HFFc6 (cell line): Measurements from ENCODE around the gene AP2A1. TPM values are rescaled to one million over a fixed set of nuclear protein-coding genes. Genes with fewer than 3 reads are reported as not detected.

ENCODE experiments used
- DNase-seq: peaks from one replicate; pipeline ENCODE4 v3.0.0-alpha.2; 2018
- H3K27ac Mint-ChIP-seq: 2 replicates; pipeline ENCODE4 v1.8.0; 2020; ENCODE audit warnings: mild to moderate bottlenecking, mixed read lengths
- H3K27me3 Mint-ChIP-seq: 2 replicates; pipeline ENCODE4 v1.8.0; 2021; ENCODE audit warnings: mild to moderate bottlenecking, moderate library complexity, mixed read lengths; ENCODE audit not compliant: insufficient read depth
- H3K36me3 Mint-ChIP-seq: 2 replicates; pipeline ENCODE4 v1.8.0; 2021; ENCODE audit warnings: low read depth, mixed read lengths
- H3K4me1 Mint-ChIP-seq: 2 replicates; pipeline ENCODE4 v1.8.0; 2020; ENCODE audit warnings: low read depth, mixed read lengths
- H3K4me3 Mint-ChIP-seq: 2 replicates; pipeline ENCODE4 v1.8.0; 2020; ENCODE audit warnings: mild to moderate bottlenecking, moderate library complexity, mixed read lengths
- H3K9me3 Mint-ChIP-seq: 2 replicates; pipeline ENCODE4 v1.8.0; 2020; ENCODE audit warnings: mild to moderate bottlenecking, mixed read lengths
- CTCF ChIP-seq: fragments of 200-600 bp; sonication (generic); IDR thresholded peaks from 2 replicates; pipeline ENCODE4 v1.5.0; 2021; ENCODE audit warnings: antibody characterized with exemption, mild to moderate bottlenecking
- total RNA-seq, 6 experiments: library from RNA; stranded (reverse); fragmentation: NEBNext Ultra II Directional; extraction: Animal tissue kit (Norgen Biotek cat#: 25700); gene quantifications; 2 replicates in 1 of 6; 3 replicates in 5 of 6; pipeline ENCODE4 v1.2.3, GENCODE V29; 2021

Gene AP2A1
- total RNA-seq, 6 experiments from 2014 or later, result 145 to 177 (median 162) TPM

GRCh38 chr19:49836176-49837008, 69.6 kb downstream of the AP2A1 start:
- Mint-ChIP-seq H3K4me1 (peaks cover 9% of the 10 kb centered on the region), H3K36me3 (peaks cover 56% of the 10 kb centered on the region), H3K4me3 (no peak overlapping the region), H3K27me3 (peaks cover 6% of the 10 kb centered on the region), H3K27ac (no peak overlapping the region; the same call in 1 of the 2 replicates), H3K9me3 (no peaks in the 10 kb centered on the region)
- TF ChIP-seq CTCF, result no peak
- no peak for DNase-seq

GRCh38 chr19:49837009-49837310, 70.2 kb downstream of the AP2A1 start:
- Mint-ChIP-seq H3K9me3 (no peaks in the 10 kb centered on the region), H3K36me3 (peaks cover 56% of the 10 kb centered on the region), H3K4me3 (no peak overlapping the region), H3K27me3 (peaks cover 4% of the 10 kb centered on the region), H3K27ac (no peak overlapping the region), H3K4me1 (peaks cover 9% of the 10 kb centered on the region)
- DNase-seq, result no peak
- no peak for TF ChIP-seq CTCF

- no peak for DNase-seq
- peaks cover 53% of the 10 kb centered on the region for H3K36me3 Mint-ChIP-seq
- no peaks in the 10 kb centered on the region for H3K9me3 Mint-ChIP-seq
- no peak overlapping the region for H3K4me3 Mint-ChIP-seq
- TF ChIP-seq CTCF, result no peak
- H3K4me1 Mint-ChIP-seq, result peaks cover 5% of the 10 kb centered on the region
- H3K27me3 Mint-ChIP-seq, result peaks cover 4% of the 10 kb centered on the region
- H3K27ac Mint-ChIP-seq, result no peak overlapping the region
These were observed 70.6 kb downstream of the AP2A1 start for GRCh38 chr19:49837425-49837824.

GRCh38 chr19:49838885-49839588, 72.2 kb downstream of the AP2A1 start:
- H3K9me3 Mint-ChIP-seq, result no peaks in the 10 kb centered on the region
- no peak for DNase-seq
- H3K36me3 Mint-ChIP-seq, result peaks cover 43% of the 10 kb centered on the region
- no peaks in the 10 kb centered on the region; the same call in 1 of the 2 replicates for H3K4me1 Mint-ChIP-seq
- no peaks in the 10 kb centered on the region; the same call in 1 of the 2 replicates for H3K27me3 Mint-ChIP-seq
- H3K4me3 Mint-ChIP-seq, result no peak overlapping the region
- no peak overlapping the region for H3K27ac Mint-ChIP-seq
- TF ChIP-seq CTCF, result no peak

GRCh38 chr19:49839713-49840112, 72.9 kb downstream of the AP2A1 start:
- H3K4me3 Mint-ChIP-seq, result no peak overlapping the region
- no peak for DNase-seq
- no peaks in the 10 kb centered on the region for H3K27me3 Mint-ChIP-seq
- no peak overlapping the region for H3K27ac Mint-ChIP-seq
- no peaks in the 10 kb centered on the region; the same call in 1 of the 2 replicates for H3K4me1 Mint-ChIP-seq
- TF ChIP-seq CTCF, result no peak
- peaks cover 43% of the 10 kb centered on the region for H3K36me3 Mint-ChIP-seq
- no peaks in the 10 kb centered on the region for H3K9me3 Mint-ChIP-seq
